Spleen (tissue), 11 donors: ENCODE data around the gene LCE1A. TPM values are rescaled to one million over a fixed set of nuclear protein-coding genes. Genes with fewer than 3 reads are reported as not detected.

Source experiments
- DNase-seq: peaks from one replicate; pipeline ENCODE4 v3.0.0-alpha.2; 2020
- H3K27ac ChIP-seq, 8 donors: fragments of 200-600 bp; sonication (generic) in 7 of 8; 1 replicate in 4 of 8; 2 replicates in 4 of 8; pipeline versions ENCODE4 v1.5.0 to v1.8.0; 2016 to 2021; ENCODE audit warnings: inconsistent platforms in 4 of 8, mild to moderate bottlenecking in 4 of 8, moderate library complexity in 1 of 8
- H3K27me3 ChIP-seq, 7 donors: fragments of 200-600 bp; sonication (generic) in 6 of 7; replicated peaks in 1 of 7; 1 replicate in 4 of 7; 2 replicates in 3 of 7; pipeline versions ENCODE4 v1.5.0 to v1.8.0; 2016 to 2021; ENCODE audit warnings: inconsistent platforms in 3 of 7, mild to moderate bottlenecking in 1 of 7
- H3K36me3 ChIP-seq, 6 donors: fragments of 200-600 bp; sonication (generic) in 5 of 6; 1 replicate in 4 of 6; 2 replicates in 2 of 6; pipeline versions ENCODE4 v1.5.0 to v1.8.0; 2016 to 2021; ENCODE audit warnings: inconsistent platforms in 2 of 6
- H3K4me1 ChIP-seq, 6 donors: fragments of 200-600 bp; sonication (generic) in 5 of 6; 1 replicate in 3 of 6; 2 replicates in 3 of 6; pipeline versions ENCODE4 v1.5.0 to v1.8.0; 2016 to 2021; ENCODE audit warnings: inconsistent platforms in 3 of 6
- H3K4me3 ChIP-seq, 8 donors: fragments of 200-600 bp; sonication (generic) in 7 of 8; 1 replicate in 4 of 8; 2 replicates in 4 of 8; pipeline versions ENCODE4 v1.5.0 to v1.8.0; 2016 to 2021; ENCODE audit warnings: inconsistent platforms in 4 of 8, mild to moderate bottlenecking in 4 of 8, moderate library complexity in 2 of 8
- H3K9me3 ChIP-seq, 8 donors: fragments of 200-600 bp; sonication (generic) in 7 of 8; 1 replicate in 4 of 8; 2 replicates in 4 of 8; pipeline versions ENCODE4 v1.5.0 to v1.8.0; 2016 to 2021; ENCODE audit warnings: inconsistent platforms in 4 of 8
- POLR2A ChIP-seq, 3 donors: fragments of 450-650 bp; IDR thresholded peaks; one replicate each; pipeline ENCODE4 v1.5.1; 2017; ENCODE audit warnings: antibody characterized with exemption in 3 of 3, mild to moderate bottlenecking in 1 of 3
- POLR2AphosphoS5 ChIP-seq, 3 donors: sonication (generic); formaldehyde crosslinking; IDR thresholded peaks; one replicate each; pipeline ENCODE4 v1.5.1; 2017; ENCODE audit warnings: antibody characterized with exemption in 3 of 3
- WGBS, 5 donors: extraction: QIAGEN DNeasy Blood & Tissue Kit in 3 of 5; methylation state at CpG; one replicate each; pipeline versions ENCODE4 v1.1.5 to v1.1.7; 2013 to 2018; 5-methylcytosine and 5-hydroxymethylcytosine counted together
- intact Hi-C: fragments of 100-400 bp; cut with DNase I; formaldehyde crosslinking; loops from one replicate; pipeline ENCODE4 v1.15.0; 2023; ENCODE audit warnings: low total_unique reads
- polyA plus RNA-seq, 3 donors: library from polyadenylated mRNA; stranded (reverse); fragments of 200-250 nt; gene quantifications; one replicate each; pipeline ENCODE4 v1.2.1, GENCODE V29; 2013
- total RNA-seq, 7 donors: library from RNA; depleted of rRNA in 3 of 7; stranded (reverse); fragments of >200 nt in 3 of 7; fragmentation: NEBNext Ultra II Directional in 4 of 7; extraction: Animal tissue kit (Norgen Biotek cat#: 25700) in 4 of 7; gene quantifications; one replicate each; pipeline versions ENCODE4 v1.1.0 to v1.2.1, GENCODE V29; 2016 to 2021
- TF ChIP-seq, protein P1 (sequence below), 11 experiments: fragments of 200-600 bp in 7 of 11; fragments of 450-650 bp in 4 of 11; sonication (generic) in 4 of 11; IDR thresholded peaks in 8 of 11; conservative IDR thresholded peaks in 3 of 11; 1 replicate in 7 of 11; 2 replicates in 4 of 11; pipeline versions ENCODE4 v1.4.0 to v1.8.0; 2016 to 2021; ENCODE audit warnings: antibody characterized with exemption in 11 of 11, inconsistent platforms in 4 of 11, mild to moderate bottlenecking in 1 of 11
- donor health status: healthy with polysubstance abuse.
- donor health status: DM: no; HTN: no; CAD: no; lungs with moderate emphysema.
- donor health status: DM: no; HTN: no; CAD: no.
- donor health status: Bipolar disorder and iron deficiency.
- donor health status: healthy.
- donor health status: DM: no; HTN: no; CAD: no.
- donor health status: DM: yes; HTN: yes; CAD: no.

Gene LCE1A
- total and polyA plus RNA-seq, 10 donors = not detected

DNA sequence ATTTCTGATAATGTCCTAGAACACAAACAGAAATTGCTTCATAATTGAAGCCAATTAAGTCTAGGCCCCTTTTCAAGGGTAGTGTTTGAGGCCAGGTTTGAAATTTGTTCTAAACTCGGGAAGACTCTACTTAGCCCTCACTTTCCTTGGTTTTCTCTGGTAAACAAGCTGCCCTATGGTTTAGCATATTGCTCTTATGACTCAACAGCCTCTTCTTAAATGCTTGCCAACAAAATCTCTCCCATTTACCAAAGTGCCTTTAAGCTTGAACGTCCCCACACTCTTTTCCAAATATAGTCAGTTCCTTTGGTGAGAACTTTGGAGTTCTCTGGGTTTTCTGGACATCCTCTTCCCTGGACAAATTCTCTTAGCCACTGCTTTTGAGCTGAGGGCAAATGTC, 9.6 kb downstream of the LCE1A start:
- Histone ChIP-seq H3K4me1 (no peaks in the 10 kb centered on the region), H3K4me3 (no peak overlapping the region), H3K9me3 (no peaks in the 10 kb centered on the region), H3K36me3 (no peaks in the 10 kb centered on the region), H3K27ac (no peak overlapping the region), H3K27me3 (no peaks in the 10 kb centered on the region)
- WGBS, 5 donors = 54 to 69% (median 65%) methylated on average over 2 of the region's 2 CpGs
- DNase-seq = no peak
- TF ChIP-seq POLR2A (IDR thresholded peaks at IDR 0.05) (no peak), POLR2AphosphoS5 (IDR thresholded peaks at IDR 0.05) (no peak)
- TF ChIP-seq, protein P1, sequence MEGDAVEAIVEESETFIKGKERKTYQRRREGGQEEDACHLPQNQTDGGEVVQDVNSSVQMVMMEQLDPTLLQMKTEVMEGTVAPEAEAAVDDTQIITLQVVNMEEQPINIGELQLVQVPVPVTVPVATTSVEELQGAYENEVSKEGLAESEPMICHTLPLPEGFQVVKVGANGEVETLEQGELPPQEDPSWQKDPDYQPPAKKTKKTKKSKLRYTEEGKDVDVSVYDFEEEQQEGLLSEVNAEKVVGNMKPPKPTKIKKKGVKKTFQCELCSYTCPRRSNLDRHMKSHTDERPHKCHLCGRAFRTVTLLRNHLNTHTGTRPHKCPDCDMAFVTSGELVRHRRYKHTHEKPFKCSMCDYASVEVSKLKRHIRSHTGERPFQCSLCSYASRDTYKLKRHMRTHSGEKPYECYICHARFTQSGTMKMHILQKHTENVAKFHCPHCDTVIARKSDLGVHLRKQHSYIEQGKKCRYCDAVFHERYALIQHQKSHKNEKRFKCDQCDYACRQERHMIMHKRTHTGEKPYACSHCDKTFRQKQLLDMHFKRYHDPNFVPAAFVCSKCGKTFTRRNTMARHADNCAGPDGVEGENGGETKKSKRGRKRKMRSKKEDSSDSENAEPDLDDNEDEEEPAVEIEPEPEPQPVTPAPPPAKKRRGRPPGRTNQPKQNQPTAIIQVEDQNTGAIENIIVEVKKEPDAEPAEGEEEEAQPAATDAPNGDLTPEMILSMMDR (IDR thresholded peaks at IDR 0.05 in 8 of 11, conservative IDR thresholded peaks at IDR 0.05 in 3 of 11) = no peak
- intact Hi-C loops = no loop called here

DNA sequence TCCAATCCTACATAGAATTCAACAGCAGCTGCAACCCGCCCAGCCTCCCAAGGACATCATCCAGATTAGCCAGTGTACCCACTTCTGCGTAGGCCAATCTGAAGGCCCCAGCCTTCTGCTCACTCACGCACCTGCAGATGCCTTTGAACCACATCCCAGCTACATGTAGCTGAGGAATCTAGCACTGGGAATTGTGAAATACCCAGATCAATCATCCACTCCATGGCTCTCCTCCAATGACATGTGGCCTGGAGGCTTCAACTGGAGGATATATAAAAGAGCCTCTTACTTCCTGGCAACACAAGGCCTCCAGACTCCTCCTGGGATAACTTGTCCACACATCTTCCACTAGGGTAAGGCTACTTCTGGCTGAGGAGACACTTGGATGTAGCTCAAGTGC, 15.3 kb downstream of the LCE1A start, which contains the start of gene LCE6A:
Gene LCE6A, plus strand, starts transcription at position 301 of the 400 bp plus-strand sequence. CDS start 665 bp downstream, outside the sequence.
- intact Hi-C loops = no loop called here
- no peaks in the 10 kb centered on the region for H3K36me3 ChIP-seq
- no peak within 1 kb of the TSS for H3K27ac ChIP-seq
- no peaks in the 10 kb centered on the region for H3K4me1 ChIP-seq
- H3K9me3 ChIP-seq = no peaks in the 10 kb centered on the region
- no peak for DNase-seq
- TF ChIP-seq, protein P1 (IDR thresholded peaks at IDR 0.05 in 8 of 11, conservative IDR thresholded peaks at IDR 0.05 in 3 of 11) = no peak
- TF ChIP-seq POLR2AphosphoS5 (IDR thresholded peaks at IDR 0.05) (no peak), POLR2A (IDR thresholded peaks at IDR 0.05) (no peak)
- peaks cover 0 to 4% (median 0%) of the 10 kb centered on the region in 7 donors for H3K27me3 ChIP-seq
- H3K4me3 ChIP-seq = no peak within 1 kb of the TSS
- WGBS, 5 donors = 71 to 93% (median 89%) methylated on average over 3 of the region's 3 CpGs

DNA sequence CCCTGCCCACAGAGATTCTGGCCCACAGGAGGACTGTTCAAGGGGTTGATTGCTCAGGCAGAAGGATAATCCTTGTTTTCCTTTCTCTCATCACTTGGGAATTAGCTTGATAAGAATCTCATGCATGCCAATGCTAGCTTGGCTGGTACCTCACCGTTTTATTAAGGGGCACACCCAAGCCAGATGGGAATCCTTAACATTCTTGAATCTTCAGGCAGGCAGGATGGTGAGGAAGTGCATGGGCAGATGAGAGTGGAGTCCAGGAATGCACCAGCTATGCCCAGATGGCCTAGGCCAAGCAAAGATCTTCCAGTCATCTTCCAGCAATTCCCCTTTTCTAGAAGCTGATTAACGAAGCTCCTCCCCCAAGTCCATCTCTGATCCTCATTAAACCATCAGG, 28.4 kb downstream of the LCE1A start:
- WGBS, 5 donors = 33 to 69% (median 52%) methylated on average over 2 of the region's 2 CpGs
- Histone ChIP-seq H3K27me3 (peaks cover 0 to 7% (median 0%) of the 10 kb centered on the region in 7 donors), H3K4me1 (no peaks in the 10 kb centered on the region), H3K9me3 (no peaks in the 10 kb centered on the region), H3K27ac (no peak overlapping the region), H3K36me3 (no peaks in the 10 kb centered on the region), H3K4me3 (no peak overlapping the region)
- DNase-seq = no peak
- intact Hi-C loops = no loop called here
- TF ChIP-seq POLR2AphosphoS5 (IDR thresholded peaks at IDR 0.05) (no peak), POLR2A (IDR thresholded peaks at IDR 0.05) (no peak)
- TF ChIP-seq, protein P1 (IDR thresholded peaks at IDR 0.05 in 8 of 11, conservative IDR thresholded peaks at IDR 0.05 in 3 of 11) = no peak

DNA sequence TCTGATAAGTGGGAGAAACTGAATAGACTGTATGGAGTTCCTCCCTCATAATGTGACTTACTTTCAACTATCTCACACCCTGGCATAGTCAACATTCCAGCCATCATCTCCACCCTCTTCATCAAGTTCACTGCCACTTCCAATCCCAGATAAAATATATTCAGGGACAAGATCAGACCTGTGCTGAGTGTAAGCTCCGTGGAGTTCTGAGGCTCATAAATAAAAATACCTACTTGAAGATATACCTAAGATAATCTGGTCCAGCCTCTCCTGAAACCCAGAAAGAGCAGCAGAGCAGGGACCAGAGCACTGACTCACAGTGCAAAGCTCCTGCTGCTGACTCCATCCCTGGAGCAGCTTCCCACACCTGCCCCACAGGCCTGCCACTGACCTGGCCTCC, 30.8 kb downstream of the LCE1A start:
- WGBS, 5 donors = 79 to 92% (median 86%) methylated on average over 1 of the region's 1 CpG
- Histone ChIP-seq H3K27ac (no peak overlapping the region), H3K4me1 (no peaks in the 10 kb centered on the region), H3K27me3 (peaks cover 0 to 7% (median 0%) of the 10 kb centered on the region in 7 donors), H3K36me3 (no peaks in the 10 kb centered on the region), H3K4me3 (no peak overlapping the region), H3K9me3 (no peaks in the 10 kb centered on the region)
- intact Hi-C loops = no loop called here
- no peak for DNase-seq
- TF ChIP-seq POLR2A (IDR thresholded peaks at IDR 0.05) (no peak), POLR2AphosphoS5 (IDR thresholded peaks at IDR 0.05) (no peak)
- TF ChIP-seq, protein P1 (IDR thresholded peaks at IDR 0.05 in 8 of 11, conservative IDR thresholded peaks at IDR 0.05 in 3 of 11) = no peak
